ENCODE data around the gene FBXO21.
"Not testable (repeated sequence)": the region's sequence is repeated elsewhere in the genome, so short reads cannot be mapped to it uniquely, and the experiment has no call there.

The FBXO21 gene, protein sequence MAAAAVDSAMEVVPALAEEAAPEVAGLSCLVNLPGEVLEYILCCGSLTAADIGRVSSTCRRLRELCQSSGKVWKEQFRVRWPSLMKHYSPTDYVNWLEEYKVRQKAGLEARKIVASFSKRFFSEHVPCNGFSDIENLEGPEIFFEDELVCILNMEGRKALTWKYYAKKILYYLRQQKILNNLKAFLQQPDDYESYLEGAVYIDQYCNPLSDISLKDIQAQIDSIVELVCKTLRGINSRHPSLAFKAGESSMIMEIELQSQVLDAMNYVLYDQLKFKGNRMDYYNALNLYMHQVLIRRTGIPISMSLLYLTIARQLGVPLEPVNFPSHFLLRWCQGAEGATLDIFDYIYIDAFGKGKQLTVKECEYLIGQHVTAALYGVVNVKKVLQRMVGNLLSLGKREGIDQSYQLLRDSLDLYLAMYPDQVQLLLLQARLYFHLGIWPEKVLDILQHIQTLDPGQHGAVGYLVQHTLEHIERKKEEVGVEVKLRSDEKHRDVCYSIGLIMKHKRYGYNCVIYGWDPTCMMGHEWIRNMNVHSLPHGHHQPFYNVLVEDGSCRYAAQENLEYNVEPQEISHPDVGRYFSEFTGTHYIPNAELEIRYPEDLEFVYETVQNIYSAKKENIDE

DNA sequence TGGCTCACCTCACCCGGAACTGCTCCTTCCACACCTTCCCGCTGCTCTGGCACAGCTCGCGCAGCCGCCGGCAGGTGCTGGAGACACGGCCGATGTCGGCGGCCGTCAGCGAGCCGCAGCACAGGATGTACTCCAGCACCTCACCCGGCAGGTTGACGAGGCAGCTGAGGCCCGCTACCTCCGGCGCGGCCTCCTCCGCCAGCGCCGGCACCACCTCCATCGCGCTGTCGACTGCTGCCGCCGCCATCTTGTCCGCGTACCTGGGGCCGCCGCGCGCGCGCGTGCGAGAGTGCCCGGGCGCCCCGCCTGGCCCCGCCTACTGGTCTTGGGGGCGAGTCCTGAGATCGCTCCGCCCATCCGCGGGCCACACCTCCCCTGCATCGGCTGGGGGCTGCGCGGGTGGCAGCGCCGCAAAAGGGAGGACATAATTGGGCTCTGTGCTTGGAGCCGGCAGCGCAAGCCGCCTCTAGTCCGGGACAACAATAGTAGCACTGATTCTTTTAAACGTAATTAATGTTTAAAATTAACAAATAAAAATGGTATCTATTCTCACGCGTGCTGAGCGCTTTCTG lies at the start of gene FBXO21:
TSS of gene FBXO21 (minus strand) at position 261 of the 572 bp plus-strand sequence. CDS start at position 247, 14 bp downstream.
- peak; percentile 91 for DNase-seq

DNA sequence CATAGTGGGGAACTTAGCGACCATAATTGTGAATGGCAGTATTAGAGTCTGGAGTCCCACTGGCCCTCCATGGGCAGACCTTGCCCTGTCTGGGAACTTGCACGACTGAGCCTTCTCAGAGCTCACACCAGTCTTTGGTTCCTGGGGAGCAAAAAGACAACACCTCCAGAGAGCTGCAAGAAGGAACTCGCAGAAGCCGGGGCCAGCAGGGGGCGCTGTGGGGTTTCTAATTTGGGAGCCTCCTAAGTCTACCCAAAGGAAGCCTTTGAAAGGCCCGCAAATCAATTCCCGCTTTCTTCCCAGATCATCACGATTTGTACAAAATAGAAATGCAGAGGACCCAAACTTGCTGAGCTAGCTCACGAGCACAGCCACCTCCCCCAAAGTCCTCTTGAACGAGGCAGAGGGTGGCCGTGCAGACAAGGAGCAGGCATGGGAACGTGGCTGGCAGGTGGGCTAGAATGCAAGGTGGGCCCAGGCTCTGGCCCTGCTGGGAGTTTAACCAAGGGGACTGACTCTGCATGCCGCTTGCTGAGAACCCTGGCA lies 46.3 kb upstream of the FBXO21 start:
- peak; percentile 34 for DNase-seq

DNA sequence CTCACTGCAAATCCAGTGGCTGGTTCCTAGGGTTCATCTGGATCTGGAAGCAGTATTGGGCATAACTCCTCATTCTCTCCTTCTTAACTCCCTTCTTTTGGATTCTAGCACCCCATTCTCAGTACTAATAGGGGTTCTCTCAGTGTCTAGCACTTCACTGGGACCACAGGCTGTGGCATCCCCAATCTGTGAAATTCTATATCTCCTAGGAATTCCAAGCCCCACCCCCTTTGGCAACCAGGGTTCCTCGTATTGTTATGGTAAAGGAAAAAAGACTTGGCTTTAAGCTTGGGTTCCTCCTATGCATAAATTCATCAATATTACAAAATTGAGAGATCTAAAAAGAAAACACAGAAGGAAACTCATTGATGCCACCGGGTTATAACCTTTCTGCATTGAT lies 45.0 kb upstream of the FBXO21 start:
- DNase-seq: no peak

DNA sequence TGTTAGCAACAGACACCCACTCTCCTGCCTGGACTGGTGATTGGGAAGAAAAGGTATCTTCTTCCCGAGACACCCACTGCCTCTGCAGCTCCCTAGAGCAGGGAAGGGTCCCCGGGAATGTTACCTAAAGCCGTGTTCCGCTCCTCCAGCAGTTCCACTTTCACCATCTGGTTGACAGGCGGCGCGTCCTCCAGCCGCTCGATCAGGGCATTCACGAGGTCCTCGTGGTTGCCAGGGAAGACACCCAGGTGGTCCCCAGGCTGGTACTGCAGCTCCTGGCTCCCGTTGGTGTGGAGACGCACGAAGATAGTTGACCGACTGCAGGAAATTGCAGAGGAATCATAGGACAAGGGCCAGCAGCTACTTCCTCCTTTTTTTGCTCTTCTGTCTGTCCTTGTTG lies 44.2 kb upstream of the FBXO21 start:
- DNase-seq: no peak

DNA sequence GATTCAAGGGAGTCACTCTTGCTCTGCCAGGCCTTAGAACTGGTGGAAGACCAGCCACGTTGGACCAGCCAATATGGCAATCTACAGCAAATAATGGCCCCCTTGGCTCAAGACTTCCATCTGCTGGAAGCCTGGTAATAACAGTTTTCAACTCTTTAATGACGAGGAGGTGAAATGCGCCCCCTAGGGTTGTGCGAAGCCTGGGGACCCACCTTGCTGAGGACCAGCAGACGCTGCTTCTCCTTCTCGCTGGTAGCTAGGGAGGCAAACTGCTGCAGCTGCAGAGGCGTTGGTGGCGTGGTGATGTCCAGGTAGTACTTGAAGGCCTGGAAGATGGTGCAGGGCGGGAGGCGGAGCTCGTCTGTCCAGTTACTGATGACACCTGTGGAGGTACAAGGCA lies 41.5 kb upstream of the FBXO21 start:
- no peak for DNase-seq

DNA sequence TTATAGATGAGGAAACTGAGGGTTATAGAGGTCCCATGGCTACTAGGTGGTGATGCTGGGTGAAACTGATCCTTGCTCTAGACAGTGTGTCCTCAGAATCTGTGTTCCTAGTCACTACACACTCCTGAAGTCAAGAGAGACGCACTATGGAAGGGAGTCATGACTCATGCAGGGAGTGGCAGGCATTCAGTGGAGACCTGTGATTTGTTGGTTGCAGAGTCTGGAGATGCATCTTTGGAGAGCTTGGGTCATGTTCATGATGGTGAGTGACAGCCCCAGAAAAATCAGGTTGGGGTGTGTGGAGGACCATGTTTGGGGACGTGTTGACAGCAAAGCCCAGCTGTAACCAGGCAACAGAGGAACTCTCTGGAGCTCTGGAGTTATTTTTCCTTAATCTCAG lies 38.0 kb upstream of the FBXO21 start:
- no peak for DNase-seq

DNA sequence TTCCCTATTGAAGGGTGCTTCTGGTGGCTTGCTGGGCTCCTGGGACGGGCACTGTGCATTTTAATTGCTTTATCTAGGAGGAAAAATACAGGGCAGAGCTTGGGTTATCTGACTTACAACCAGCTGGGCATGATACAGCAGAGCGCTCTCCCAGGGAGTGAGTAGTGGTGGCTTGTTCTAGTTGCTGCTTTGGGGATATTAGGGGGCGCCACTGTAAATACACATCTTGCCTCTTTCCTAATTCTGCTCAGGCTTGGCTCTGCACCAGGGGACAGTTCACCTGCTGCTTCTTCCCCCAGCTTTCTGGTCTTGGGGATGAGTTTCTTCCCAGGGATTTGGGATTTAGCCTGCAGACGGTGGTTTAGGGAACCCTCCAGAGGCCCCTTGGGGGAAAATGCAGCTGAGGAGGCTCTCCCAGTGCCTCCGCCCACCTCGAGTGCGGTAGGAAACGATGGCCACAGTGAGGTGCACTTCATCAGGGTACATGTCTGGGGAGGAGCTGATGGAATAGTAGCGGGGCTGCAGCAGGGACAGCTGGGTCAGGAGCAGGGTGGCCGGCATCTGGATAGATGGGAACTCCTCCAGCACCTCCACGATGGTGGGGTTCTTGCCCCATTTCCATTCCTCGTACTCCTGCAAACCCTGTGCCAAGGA lies 36.9 kb upstream of the FBXO21 start:
- no peak for DNase-seq

DNA sequence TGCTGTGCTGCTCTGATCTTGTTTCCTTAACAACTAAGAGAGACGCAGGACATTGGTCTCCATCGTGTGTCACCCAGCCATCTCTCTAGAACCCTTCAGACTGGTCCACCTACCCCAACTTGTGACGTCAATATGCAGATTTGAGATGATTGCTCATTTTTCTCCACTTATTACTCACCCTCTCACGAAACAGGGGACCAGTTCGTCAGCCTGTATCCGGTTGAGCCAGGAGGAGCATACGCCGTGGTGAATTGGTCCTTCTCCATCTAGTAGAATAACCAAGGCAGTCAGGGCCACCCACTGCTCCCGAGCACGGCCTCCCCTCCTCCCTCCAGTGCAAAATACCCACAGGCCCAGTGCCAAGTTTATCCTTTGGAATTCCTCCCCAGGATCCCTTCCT lies 36.2 kb upstream of the FBXO21 start:
- no peak for DNase-seq

DNA sequence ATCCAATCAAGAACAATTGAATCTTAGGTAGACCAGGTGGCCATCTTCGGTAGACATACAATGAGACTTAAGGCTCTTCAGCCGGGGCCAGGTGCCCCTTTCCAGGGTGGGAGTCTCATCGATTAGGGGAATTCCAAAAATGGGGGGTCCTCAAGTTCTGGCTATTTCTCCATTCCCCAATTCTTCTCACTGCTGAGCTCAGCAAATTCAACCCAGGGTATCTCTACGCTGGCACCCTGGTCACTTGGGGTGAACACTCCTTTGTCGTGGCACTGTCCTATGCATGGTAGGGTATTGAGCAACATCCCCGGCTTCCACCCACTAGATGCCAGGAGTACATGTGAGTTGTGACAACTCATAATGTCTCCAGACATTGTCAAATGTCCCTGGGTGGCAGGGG lies 34.9 kb upstream of the FBXO21 start:
- DNase-seq: no peak

DNA sequence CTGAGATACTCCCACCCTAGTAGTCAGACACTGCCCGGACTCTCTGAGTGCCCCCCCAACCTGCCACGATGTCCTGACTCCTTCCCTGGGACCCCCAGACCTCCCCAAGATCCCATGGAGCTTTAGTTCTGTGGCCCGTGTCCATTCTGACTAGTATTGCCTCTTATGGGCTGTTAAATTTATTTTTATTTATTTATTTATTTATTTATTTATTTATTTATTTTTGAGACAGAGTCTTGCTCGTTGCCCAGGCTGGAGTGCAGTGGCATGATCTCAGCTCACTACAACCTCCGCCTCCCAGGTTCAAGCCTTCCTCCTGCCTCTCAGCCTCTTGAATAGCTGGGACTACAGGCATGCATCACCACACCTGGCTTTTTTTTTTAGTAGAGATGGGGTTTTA lies 30.7 kb upstream of the FBXO21 start:
- DNase-seq: not testable (repeated sequence)

DNA sequence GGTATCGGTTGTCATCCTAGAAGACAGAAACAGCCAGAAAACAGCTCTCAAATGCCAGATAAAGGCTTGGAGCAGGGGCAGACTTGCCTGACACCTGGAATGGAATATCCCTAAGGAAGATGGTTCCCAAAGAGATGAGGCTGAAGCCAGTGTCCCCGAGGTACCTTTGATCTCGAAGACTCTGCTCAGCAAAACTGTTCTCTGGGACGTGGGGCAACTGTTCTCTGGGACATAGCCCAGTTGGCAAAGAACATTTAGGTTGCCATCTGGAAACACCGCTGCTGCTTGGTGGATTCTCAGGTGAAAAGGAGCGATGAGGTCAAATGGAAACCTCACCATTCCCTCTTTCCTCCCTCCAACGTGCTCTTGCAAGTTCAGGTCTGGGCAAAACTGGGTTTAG lies 27.9 kb upstream of the FBXO21 start:
- DNase-seq: no peak

DNA sequence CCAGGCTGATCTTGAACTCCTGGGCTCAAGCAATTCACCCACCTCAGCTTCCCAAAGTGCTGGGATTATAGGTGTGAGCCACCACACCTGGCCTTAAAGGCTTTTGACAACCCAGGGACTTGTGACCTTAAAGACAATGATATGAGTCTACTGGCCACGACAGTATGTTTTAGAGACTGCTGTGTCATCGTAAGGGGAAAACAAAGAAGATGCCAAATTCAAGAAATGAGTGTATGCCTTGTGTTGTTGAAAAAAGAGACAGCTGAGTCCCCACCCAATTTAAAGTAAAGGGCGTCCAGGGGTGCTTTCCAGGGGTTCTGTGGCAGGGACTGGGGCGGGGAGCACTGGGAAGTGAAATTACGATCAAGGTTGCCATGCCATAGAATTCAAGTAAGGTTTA lies 26.4 kb upstream of the FBXO21 start:
- DNase-seq: no peak

DNA sequence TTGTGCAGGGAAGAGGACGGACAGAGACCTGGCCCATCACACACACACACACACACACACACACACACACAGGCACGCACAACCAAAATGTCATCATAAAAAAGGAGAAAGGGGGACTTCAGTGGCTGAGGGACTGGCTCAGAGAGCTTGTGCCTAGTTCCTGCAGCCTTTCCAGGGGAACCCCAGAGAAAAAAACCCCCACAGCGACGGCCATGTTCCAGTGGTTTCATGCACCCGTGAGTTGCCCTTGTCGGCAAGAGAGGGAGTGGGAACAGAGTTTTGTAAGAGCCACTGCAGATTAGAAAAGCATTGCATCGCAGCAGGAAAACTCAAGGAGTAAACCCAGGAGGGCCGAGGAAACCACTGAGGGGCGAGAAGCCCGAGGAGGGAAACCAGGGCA lies 24.5 kb upstream of the FBXO21 start:
- DNase-seq: no peak

DNA sequence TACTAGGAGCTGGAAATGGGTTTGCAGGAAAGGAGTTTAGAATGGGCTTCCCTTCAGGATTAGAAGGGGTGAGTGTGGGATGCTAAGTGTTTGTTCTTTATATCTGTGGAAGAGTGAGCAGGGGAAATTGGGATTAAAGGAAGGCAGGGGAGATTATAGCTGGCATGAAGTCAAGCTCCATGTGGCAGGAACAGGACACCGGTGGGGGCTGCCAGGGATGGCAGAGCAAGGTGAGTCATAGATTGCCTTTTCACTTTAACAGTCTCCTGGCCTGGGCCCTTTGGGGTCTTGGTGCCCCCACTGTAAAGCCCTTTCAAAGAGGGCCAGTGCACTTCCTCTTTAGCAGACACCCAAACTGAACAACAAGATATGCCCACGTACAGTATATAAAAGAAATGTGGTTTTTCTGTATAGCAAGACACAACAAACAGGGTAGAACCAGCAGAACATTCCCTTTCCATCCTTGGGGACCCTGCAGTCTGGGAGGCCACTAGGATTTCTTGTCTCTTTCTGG lies 23.1 kb upstream of the FBXO21 start:
- no peak for DNase-seq

DNA sequence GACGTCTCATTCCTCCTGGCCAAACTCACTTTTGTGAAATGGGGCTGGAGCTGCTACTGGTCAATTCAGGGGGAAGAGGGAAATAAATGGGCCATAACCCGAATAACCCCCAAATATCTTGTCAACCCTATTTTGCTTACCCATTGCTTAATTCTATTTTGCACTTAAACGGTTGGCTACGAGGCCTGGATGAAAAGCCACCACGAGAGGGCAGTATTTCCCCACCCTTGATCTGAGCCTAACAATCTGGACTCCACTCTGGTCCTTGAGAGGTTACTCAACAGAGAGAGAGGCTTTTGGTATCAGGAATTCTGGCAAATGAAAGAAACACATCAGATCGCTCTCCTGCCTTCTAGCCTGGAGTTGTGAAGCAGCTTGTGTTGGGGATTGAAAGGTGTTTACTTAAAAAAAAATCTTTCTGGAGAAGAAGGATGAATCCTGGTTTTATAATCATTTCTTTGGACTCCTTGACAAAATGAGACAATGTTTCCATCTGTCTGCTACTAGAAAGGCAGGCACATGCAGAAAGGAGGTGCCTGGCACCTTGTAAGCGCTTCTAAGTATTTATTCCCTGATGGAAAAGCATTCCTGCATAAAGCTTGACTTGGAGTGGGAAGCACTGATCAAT lies 22.4 kb upstream of the FBXO21 start:
- peak; percentile 40 for DNase-seq

DNA sequence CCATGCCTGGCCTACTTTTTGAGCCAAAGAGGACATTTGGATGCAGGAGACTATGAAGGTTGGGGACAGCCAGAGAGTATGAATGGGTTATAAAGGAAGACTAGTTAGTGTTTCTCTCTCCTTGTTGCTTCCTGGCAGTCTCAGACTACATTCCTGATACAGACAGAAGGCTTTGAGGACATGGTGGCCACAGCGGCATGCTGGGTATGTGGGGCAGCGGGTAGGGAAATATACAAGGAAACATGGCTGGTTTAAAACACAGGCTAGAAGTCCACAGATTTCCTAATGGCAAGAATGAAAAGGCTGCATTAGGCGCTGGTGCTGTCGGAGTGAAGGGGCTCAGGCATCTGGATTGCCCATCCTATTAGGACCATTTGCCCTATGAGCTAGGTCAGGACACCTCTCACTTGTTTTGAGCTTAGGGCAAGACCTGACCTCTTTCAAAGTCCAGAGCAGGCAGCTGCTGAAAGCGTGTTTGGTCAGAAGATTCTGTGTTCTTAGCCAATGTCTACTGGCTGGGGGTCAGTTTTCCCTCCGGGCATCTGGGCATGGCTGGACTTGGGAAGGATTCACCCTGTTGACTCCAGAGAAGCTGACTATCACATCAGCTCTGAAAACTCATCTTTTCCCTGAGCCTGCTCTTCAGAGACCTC lies 20.1 kb upstream of the FBXO21 start:
- no peak for DNase-seq

DNA sequence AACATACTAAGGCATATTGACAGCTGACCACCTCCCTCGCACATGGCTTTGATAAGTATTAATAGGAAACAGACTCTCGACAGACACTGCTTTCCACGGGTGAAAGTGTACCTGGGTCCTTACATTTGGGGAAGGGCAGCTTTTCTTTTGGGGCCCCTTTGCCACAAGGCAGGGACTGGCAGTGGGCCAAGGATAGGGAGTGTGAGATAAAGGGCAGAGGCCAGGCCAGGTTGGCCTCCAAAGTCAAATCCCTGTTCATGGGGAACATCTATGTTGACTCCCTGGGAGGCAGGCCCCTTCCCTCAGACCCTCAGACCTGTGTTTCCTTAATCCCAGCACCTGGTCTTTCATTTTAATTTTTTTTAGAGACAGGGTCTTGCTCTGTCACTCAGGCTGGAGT lies 19.4 kb upstream of the FBXO21 start:
- no peak for DNase-seq

DNA sequence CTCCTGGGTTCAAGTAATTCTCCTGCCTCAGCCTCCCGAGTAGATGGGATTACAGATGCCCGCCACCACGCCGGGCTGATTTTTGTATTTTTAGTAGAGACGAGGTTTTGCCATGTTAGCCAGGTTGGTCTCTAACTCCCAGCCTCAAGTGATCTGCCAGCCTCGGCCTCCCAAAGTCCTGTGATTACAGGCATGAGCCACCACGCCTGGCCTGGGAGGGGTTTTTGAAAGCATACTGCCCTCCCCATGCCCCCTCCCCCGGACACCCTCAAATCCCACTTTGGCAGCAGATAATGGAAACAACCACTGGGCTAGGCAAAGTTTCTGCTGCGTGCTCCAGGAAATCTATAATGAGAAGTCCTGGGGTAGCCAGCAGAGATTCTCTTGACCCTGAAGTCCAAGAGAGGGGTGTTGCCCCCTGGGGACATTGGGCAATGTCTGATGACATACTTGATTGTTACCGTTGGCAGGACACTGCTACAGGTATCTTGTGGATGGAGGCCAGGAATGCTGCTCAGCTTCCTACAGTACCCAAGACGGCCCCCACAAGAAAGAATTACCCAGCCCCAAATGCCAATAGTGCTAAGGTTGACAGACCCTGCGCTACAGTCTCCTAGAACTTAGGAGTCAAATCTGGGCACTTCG lies 18.7 kb upstream of the FBXO21 start:
- DNase-seq: no peak

DNA sequence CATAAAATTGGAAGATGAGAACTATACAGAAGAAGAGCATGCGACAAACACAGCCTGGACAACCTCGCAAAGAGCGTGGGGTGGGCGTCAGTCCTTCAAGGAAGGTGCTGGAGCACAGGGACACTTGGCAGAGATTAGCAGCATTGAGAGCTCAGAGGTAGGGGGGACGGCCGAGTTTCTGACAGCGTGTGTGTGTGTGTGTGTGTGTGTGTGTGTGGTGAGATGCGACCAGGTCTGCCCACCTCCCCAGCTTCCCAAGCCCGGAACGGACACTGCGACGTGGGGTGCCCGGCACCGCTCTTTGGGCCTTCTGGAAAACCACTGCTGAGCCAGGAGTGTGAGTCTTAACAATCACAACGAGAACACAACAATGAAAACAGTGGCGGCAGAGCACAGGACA lies 17.9 kb upstream of the FBXO21 start:
- DNase-seq: no peak

DNA sequence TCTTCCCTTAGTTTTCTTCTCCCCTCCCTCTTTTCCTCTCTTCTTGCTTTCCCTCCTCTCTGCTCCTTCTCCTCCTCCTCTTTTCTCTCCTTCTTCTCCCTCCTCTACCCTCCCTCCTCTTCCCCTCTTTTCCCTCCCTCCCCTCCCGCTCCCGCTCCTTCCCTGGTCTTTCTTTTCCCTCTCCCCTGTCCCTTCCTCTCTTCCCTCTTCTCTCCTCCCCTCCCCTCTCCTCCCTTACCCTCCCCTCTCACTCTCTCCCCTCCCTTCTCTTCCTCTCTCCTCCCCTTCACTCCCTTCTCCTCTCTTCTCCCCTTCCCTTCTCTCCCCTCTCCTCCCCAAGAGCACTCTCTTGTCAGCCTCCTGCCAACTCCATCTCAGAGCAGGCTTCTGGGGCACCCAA lies 17.4 kb upstream of the FBXO21 start:
- DNase-seq: no peak

DNA sequence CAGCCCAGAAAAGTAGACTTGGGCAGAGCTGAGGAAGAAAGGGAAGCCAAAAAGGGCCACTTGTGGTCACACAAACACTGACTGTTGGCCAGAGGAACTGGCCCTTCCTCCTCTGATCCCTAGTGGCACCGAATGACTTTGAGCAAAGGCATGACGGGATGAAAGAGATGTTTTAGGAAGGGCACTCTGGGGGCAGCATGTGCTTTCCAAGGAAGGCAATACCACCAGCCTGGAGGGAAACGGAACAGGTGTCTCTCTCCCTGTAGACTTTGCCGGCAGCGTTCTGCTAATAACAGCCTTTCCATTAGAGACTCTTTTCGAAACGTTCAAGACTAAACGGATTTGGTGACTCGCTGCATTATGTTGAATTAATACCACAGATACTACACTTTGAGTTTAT lies 12.3 kb upstream of the FBXO21 start:
- DNase-seq: no peak

DNA sequence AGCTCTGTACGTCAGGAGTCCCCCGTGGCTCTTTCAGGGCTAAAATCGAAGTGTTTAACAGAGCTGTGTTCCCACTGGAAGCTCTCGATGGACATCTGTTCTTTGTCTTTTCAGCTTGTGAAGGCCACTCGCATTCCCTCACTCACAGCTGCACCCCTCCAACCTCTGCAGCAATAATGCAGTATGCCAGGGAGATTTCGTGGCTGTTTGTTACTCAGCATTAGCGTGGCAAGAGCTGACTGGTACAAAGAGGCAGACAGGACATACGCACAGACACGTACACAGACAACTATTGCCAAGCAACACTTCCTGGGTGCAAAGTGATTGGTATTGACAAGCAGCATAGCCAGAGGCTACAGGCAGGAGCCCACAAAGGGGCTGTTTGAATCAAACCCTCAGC lies 11.8 kb upstream of the FBXO21 start:
- no peak for DNase-seq
